Peyer's patch (tissue), 4 donors: ENCODE results near the gene PFDN2.

Experiments
- POLR2A ChIP-seq, 2 donors: fragments of 450-650 bp; IDR thresholded peaks; one replicate each; pipeline ENCODE4 v1.5.1; 2017; ENCODE audit warnings: antibody characterized with exemption in 2 of 2, mild to moderate bottlenecking in 2 of 2, moderate library complexity in 2 of 2
- TF ChIP-seq, protein P1 (sequence below), 6 experiments: fragments of 450-650 bp in 4 of 6; fragments of 200-600 bp in 2 of 6; sonication (generic) in 1 of 6; IDR thresholded peaks; one replicate each; pipeline ENCODE4 v1.5.1; 2017 to 2019; ENCODE audit warnings: antibody characterized with exemption in 6 of 6, mild to moderate bottlenecking in 3 of 6, moderate library complexity in 1 of 6

DNA sequence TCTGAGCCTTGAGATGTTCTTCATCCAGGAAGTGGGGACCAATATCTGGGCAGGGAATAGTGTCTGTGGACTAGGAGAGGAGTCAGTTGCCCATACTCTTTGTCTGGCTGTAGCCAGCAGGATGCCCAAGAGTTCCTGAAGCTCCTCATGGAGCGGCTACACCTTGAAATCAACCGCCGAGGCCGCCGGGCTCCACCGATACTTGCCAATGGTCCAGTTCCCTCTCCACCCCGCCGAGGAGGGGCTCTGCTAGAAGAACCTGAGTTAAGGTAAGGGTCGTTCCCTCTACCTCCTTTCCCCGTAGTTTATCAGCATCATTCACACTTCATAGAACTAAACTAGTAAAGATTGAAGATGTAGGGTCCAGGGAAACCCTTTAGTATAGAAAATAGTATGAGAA is 45.0 kb upstream of the PFDN2 start:
- no peak for TF ChIP-seq POLR2A (IDR thresholded peaks at IDR 0.05)
- TF ChIP-seq, protein P1, sequence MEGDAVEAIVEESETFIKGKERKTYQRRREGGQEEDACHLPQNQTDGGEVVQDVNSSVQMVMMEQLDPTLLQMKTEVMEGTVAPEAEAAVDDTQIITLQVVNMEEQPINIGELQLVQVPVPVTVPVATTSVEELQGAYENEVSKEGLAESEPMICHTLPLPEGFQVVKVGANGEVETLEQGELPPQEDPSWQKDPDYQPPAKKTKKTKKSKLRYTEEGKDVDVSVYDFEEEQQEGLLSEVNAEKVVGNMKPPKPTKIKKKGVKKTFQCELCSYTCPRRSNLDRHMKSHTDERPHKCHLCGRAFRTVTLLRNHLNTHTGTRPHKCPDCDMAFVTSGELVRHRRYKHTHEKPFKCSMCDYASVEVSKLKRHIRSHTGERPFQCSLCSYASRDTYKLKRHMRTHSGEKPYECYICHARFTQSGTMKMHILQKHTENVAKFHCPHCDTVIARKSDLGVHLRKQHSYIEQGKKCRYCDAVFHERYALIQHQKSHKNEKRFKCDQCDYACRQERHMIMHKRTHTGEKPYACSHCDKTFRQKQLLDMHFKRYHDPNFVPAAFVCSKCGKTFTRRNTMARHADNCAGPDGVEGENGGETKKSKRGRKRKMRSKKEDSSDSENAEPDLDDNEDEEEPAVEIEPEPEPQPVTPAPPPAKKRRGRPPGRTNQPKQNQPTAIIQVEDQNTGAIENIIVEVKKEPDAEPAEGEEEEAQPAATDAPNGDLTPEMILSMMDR (IDR thresholded peaks at IDR 0.05) = no peak
